ENCODE measurements around the gene TALDO1. TPM values are rescaled to one million over a fixed set of nuclear protein-coding genes. Genes with fewer than 3 reads are reported as not detected.

Gene TALDO1
- total and polyA plus RNA-seq, 2 experiments from 2014 or later, result 353 to 402 TPM

DNA sequence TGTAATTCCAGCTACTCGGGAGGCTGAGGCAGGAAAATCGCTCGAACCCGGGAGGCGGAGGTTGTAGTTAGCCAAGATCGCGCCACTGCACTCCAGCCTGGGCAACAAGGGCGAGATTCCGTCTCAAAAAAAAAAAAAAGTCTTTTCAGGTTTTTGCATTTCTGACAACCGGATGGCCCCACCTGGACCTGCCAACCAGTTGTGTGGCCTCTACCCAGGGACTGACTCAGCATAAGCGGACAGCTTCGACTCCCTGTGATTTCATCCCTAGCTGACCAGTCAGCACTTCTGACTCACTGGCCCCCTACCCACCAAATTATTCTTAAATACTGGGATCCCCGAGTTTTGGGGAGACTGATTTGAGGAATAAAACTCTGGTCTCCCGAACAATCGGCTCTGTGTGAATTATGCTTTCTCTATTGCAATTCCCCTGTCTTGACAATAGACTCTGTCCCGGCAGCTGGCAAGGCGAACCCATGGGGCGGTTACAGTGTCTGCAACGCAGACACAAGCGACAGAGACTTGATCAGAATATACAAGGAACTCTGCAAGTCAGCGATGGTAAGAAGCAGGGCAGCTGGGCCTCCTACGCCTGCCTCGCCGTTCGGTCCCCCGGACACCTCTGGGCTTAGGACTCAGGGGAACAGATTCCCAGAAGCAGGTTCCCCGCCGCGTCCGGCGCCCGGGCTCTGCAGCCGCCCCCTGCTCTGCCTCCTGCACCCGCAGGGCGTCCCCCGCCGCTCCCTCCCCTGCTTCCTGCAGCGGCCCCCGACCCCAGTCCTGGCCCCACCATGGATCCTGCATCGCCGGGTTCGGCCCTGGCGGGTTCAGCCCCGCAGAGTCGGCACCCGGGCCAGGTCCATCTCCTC lies 741 bp upstream of the TALDO1 start:
- no peaks in the 10 kb centered on the region; the same call in 1 of the 2 replicates for H3K9me2 ChIP-seq (ENCODE audit: insufficient read depth)
- no peaks in the 10 kb centered on the region; the same call in 1 of the 2 replicates for H3K36me3 ChIP-seq (ENCODE audit: insufficient read depth)
- H3K27me3 ChIP-seq (ENCODE audit: insufficient read depth), result no peaks in the 10 kb centered on the region
- peaks cover 20% of the 10 kb centered on the region for H4K20me1 ChIP-seq (replicated peaks; ENCODE audit: insufficient read depth)
- Mint-ChIP-seq H3K4me3 (peak overlapping the region; percentile 86), H3K27ac (peak overlapping the region; percentile 97), H3K36me3 (ENCODE audit: low read depth) (peaks cover 19% of the 10 kb centered on the region), H3K9me3 (peaks cover 18% of the 10 kb centered on the region; the same call in 2 of the 3 replicates), H3K27me3 (ENCODE audit: insufficient read depth, low read depth, poor library complexity) (peaks cover 25% of the 10 kb centered on the region), H3K4me1 (peaks cover 27% of the 10 kb centered on the region)
- H3K4me1 ChIP-seq (ENCODE audit: insufficient read depth), result peaks cover 34% of the 10 kb centered on the region
- H3F3A ChIP-seq (replicated peaks; ENCODE audit: low read depth), result peaks cover 14% of the 10 kb centered on the region
- peak overlapping the region; percentile 97 for H3K4me2 ChIP-seq
- H3K27ac ChIP-seq (ENCODE audit: low read depth), result peak overlapping the region; percentile 95
- no peak overlapping the region for H2AFZ ChIP-seq
- TF ChIP-seq, protein P1, sequence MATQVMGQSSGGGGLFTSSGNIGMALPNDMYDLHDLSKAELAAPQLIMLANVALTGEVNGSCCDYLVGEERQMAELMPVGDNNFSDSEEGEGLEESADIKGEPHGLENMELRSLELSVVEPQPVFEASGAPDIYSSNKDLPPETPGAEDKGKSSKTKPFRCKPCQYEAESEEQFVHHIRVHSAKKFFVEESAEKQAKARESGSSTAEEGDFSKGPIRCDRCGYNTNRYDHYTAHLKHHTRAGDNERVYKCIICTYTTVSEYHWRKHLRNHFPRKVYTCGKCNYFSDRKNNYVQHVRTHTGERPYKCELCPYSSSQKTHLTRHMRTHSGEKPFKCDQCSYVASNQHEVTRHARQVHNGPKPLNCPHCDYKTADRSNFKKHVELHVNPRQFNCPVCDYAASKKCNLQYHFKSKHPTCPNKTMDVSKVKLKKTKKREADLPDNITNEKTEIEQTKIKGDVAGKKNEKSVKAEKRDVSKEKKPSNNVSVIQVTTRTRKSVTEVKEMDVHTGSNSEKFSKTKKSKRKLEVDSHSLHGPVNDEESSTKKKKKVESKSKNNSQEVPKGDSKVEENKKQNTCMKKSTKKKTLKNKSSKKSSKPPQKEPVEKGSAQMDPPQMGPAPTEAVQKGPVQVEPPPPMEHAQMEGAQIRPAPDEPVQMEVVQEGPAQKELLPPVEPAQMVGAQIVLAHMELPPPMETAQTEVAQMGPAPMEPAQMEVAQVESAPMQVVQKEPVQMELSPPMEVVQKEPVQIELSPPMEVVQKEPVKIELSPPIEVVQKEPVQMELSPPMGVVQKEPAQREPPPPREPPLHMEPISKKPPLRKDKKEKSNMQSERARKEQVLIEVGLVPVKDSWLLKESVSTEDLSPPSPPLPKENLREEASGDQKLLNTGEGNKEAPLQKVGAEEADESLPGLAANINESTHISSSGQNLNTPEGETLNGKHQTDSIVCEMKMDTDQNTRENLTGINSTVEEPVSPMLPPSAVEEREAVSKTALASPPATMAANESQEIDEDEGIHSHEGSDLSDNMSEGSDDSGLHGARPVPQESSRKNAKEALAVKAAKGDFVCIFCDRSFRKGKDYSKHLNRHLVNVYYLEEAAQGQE (IDR thresholded peaks at IDR 0.05; ENCODE audit: unreplicated experiment), result no peak
- TF ChIP-seq, protein P2, sequence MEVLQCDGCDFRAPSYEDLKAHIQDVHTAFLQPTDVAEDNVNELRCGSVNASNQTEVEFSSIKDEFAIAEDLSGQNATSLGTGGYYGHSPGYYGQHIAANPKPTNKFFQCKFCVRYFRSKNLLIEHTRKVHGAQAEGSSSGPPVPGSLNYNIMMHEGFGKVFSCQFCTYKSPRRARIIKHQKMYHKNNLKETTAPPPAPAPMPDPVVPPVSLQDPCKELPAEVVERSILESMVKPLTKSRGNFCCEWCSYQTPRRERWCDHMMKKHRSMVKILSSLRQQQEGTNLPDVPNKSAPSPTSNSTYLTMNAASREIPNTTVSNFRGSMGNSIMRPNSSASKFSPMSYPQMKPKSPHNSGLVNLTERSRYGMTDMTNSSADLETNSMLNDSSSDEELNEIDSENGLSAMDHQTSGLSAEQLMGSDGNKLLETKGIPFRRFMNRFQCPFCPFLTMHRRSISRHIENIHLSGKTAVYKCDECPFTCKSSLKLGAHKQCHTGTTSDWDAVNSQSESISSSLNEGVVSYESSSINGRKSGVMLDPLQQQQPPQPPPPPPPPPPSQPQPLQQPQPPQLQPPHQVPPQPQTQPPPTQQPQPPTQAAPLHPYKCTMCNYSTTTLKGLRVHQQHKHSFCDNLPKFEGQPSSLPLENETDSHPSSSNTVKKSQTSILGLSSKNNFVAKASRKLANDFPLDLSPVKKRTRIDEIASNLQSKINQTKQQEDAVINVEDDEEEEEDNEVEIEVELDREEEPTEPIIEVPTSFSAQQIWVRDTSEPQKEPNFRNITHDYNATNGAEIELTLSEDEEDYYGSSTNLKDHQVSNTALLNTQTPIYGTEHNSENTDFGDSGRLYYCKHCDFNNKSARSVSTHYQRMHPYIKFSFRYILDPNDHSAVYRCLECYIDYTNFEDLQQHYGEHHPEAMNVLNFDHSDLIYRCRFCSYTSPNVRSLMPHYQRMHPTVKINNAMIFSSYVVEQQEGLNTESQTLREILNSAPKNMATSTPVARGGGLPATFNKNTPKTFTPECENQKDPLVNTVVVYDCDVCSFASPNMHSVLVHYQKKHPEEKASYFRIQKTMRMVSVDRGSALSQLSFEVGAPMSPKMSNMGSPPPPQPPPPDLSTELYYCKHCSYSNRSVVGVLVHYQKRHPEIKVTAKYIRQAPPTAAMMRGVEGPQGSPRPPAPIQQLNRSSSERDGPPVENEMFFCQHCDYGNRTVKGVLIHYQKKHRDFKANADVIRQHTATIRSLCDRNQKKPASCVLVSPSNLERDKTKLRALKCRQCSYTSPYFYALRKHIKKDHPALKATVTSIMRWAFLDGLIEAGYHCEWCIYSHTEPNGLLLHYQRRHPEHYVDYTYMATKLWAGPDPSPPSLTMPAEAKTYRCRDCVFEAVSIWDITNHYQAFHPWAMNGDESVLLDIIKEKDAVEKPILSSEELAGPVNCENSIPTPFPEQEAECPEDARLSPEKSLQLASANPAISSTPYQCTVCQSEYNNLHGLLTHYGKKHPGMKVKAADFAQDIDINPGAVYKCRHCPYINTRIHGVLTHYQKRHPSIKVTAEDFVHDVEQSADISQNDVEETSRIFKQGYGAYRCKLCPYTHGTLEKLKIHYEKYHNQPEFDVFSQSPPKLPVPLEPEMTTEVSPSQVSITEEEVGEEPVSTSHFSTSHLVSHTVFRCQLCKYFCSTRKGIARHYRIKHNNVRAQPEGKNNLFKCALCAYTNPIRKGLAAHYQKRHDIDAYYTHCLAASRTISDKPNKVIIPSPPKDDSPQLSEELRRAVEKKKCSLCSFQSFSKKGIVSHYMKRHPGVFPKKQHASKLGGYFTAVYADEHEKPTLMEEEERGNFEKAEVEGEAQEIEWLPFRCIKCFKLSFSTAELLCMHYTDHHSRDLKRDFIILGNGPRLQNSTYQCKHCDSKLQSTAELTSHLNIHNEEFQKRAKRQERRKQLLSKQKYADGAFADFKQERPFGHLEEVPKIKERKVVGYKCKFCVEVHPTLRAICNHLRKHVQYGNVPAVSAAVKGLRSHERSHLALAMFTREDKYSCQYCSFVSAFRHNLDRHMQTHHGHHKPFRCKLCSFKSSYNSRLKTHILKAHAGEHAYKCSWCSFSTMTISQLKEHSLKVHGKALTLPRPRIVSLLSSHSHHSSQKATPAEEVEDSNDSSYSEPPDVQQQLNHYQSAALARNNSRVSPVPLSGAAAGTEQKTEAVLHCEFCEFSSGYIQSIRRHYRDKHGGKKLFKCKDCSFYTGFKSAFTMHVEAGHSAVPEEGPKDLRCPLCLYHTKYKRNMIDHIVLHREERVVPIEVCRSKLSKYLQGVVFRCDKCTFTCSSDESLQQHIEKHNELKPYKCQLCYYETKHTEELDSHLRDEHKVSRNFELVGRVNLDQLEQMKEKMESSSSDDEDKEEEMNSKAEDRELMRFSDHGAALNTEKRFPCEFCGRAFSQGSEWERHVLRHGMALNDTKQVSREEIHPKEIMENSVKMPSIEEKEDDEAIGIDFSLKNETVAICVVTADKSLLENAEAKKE (CRISPR knock-in tag; IDR thresholded peaks at IDR 0.05), result no peak
- TF ChIP-seq, protein P3, sequence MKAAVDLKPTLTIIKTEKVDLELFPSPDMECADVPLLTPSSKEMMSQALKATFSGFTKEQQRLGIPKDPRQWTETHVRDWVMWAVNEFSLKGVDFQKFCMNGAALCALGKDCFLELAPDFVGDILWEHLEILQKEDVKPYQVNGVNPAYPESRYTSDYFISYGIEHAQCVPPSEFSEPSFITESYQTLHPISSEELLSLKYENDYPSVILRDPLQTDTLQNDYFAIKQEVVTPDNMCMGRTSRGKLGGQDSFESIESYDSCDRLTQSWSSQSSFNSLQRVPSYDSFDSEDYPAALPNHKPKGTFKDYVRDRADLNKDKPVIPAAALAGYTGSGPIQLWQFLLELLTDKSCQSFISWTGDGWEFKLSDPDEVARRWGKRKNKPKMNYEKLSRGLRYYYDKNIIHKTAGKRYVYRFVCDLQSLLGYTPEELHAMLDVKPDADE (IDR thresholded peaks at IDR 0.05), result peak; percentile 2; the same call in 1 of the 2 replicates
- DNase-seq (ENCODE audit: low spot score) (peak; percentile 64), ATAC-seq (peak; percentile 30)
- peaks cover 42% of the 10 kb centered on the region for H3K79me2 ChIP-seq (replicated peaks; ENCODE audit: insufficient read depth)
- peak overlapping the region; percentile 89 for H3K4me3 ChIP-seq
